ENCODE data around the gene TLE4. TPM values are rescaled to one million over a fixed set of nuclear protein-coding genes. Genes with fewer than 3 reads are reported as not detected.

TLE4 gene
- total RNA-seq, 2 experiments from 2014 or later = 125 to 136 TPM

DNA sequence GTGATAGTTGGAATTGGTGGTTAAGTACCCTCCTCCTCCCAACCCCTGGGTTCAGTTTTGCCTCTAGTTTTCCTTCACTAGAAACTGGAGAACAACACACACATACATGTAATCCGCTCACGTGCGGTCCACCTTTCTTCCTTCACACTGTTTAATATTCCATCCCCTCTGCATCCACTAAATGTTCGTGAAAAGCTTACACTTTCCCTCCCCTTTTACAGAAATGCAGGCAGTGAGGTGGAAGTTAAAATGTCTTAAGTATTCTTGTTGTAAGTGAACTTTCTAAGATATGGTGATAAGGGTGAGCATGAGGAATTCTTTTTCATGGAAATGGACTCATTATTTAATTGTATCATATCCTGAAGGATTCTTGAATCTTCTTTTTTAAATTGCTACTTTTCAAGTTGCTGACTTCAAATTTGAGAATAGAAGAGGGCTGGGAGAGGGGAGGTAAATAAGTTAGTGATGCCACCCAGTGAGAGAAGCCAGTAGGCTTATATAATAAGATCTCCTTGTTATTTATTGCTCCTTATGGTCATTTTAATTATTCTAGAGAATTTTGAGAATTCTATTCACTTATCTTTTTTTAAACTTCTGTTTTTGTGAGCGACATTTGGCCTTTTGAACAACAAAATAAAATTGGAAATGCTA lies 90.2 kb downstream of the TLE4 start:
- ATAC-seq (ENCODE audit: poor library complexity) = peak; percentile 34
- Mint-ChIP-seq H3K4me1 (ENCODE audit: low read depth) (peaks cover 73% of the 10 kb centered on the region), H3K27ac (peak overlapping the region; percentile 52), H3K27me3 (no peaks in the 10 kb centered on the region), H3K36me3 (ENCODE audit: low read depth) (peaks cover 45% of the 10 kb centered on the region), H3K9me3 (no peaks in the 10 kb centered on the region), H3K4me3 (peak overlapping the region; percentile 32)
- peaks cover 10% of the 10 kb centered on the region for H3K36me3 ChIP-seq (ENCODE audit: insufficient read depth, low read length)
- no peaks in the 10 kb centered on the region for H3K9me3 ChIP-seq (ENCODE audit: control insufficient read depth in 1 of 2, insufficient read depth in 1 of 2, low read length in 2 of 2)
- H3K27me3 ChIP-seq (ENCODE audit: control insufficient read depth in 1 of 2, insufficient read depth in 2 of 2, low read length in 2 of 2) = no peaks in the 10 kb centered on the region
- intact Hi-C loops (cut with DNase I, micrococcal nuclease) = loop anchor here in 1 of 2 experiments (5.0 kb wide), 2 partner anchors 35 to 90 kb away; partner anchors contain the start of gene TLE4
- no peak overlapping the region for H3K4me3 ChIP-seq (ENCODE audit: low read length)
- CTCF ChIA-PET = interaction anchor here (0.6 to 1.4 kb wide), 2 partner anchors 22 to 93 kb away, joined by 3 to 6 read pairs; no protein-coding TSS in a partner anchor
- POLR2A ChIA-PET = interaction anchor here (0.7 to 1.1 kb wide), 2 partner anchors 12 to 91 kb away, joined by 3 to 7 read pairs; partner anchors contain the start of gene TLE4
- no peak overlapping the region for H3K27ac ChIP-seq (ENCODE audit: low read depth in 1 of 2, low read length in 2 of 2)
- TF ChIP-seq CTCF (IDR thresholded peaks at IDR 0.05) = no peak
- H3K4me1 ChIP-seq (ENCODE audit: insufficient read depth, low read length) = peaks cover 11% of the 10 kb centered on the region
- no peak for DNase-seq

- H3K36me3 ChIP-seq (ENCODE audit: insufficient read depth, low read length) = peaks cover 5% of the 10 kb centered on the region
- Mint-ChIP-seq H3K36me3 (ENCODE audit: low read depth) (peaks cover 42% of the 10 kb centered on the region), H3K27me3 (no peaks in the 10 kb centered on the region), H3K27ac (peak overlapping the region; percentile 52), H3K4me1 (ENCODE audit: low read depth) (peaks cover 69% of the 10 kb centered on the region), H3K9me3 (no peaks in the 10 kb centered on the region), H3K4me3 (peak overlapping the region; percentile 32)
- H3K9me3 ChIP-seq (ENCODE audit: control insufficient read depth in 1 of 2, insufficient read depth in 1 of 2, low read length in 2 of 2) = no peaks in the 10 kb centered on the region
- POLR2A ChIA-PET = interaction anchor here (1.1 kb wide), 1 partner anchor 91 kb away, joined by 7 read pairs; the partner anchor contains the start of gene TLE4
- DNase-seq = peak in 3 of 14 experiments; percentile 20 to 42 (median 39)
- H3K27ac ChIP-seq (ENCODE audit: low read depth in 1 of 2, low read length in 2 of 2) = no peak overlapping the region
- TF ChIP-seq CTCF (IDR thresholded peaks at IDR 0.05) = no peak
- H3K4me1 ChIP-seq (ENCODE audit: insufficient read depth, low read length) = peaks cover 11% of the 10 kb centered on the region
- no peaks in the 10 kb centered on the region for H3K27me3 ChIP-seq (ENCODE audit: control insufficient read depth in 1 of 2, insufficient read depth in 2 of 2, low read length in 2 of 2)
- no peak overlapping the region for H3K4me3 ChIP-seq (ENCODE audit: low read length)
- intact Hi-C loops (cut with DNase I, micrococcal nuclease) = loop anchor here in 1 of 2 experiments (5.0 kb wide), 2 partner anchors 35 to 90 kb away; partner anchors contain the start of gene TLE4
- ATAC-seq (ENCODE audit: poor library complexity) = peak; percentile 58
- CTCF ChIA-PET = interaction anchor here (0.6 to 1.4 kb wide), 2 partner anchors 22 to 93 kb away, joined by 3 to 6 read pairs; no protein-coding TSS in a partner anchor
Measured at GRCh38 chr9:79662537-79662956, 90.8 kb downstream of the TLE4 start.

GRCh38 chr9:79663300-79663699 lies 91.5 kb downstream of the TLE4 start:
- POLR2A ChIA-PET = interaction anchor here (1.1 kb wide), 1 partner anchor 92 kb away, joined by 7 read pairs; the partner anchor contains the start of gene TLE4
- peaks cover 42% of the 10 kb centered on the region for H3K36me3 Mint-ChIP-seq (ENCODE audit: low read depth)

More at GRCh38 chr9:79663300-79663699, 91.5 kb downstream of the TLE4 start:
- CTCF ChIA-PET = no interaction called here
- TF ChIP-seq CTCF (IDR thresholded peaks at IDR 0.05) = no peak
- no peaks in the 10 kb centered on the region for H3K27me3 Mint-ChIP-seq
- no peaks in the 10 kb centered on the region for H3K9me3 Mint-ChIP-seq
- no peak overlapping the region for H3K27ac ChIP-seq (ENCODE audit: low read depth in 1 of 2, low read length in 2 of 2)
- no peak for ATAC-seq (ENCODE audit: poor library complexity)
- no peak overlapping the region for H3K4me3 Mint-ChIP-seq
- DNase-seq = no peak
- no peak overlapping the region for H3K4me3 ChIP-seq (ENCODE audit: low read length)
- no peaks in the 10 kb centered on the region for H3K27me3 ChIP-seq (ENCODE audit: control insufficient read depth in 1 of 2, insufficient read depth in 2 of 2, low read length in 2 of 2)
- H3K36me3 ChIP-seq (ENCODE audit: insufficient read depth, low read length) = peaks cover 3% of the 10 kb centered on the region
- intact Hi-C loops (cut with DNase I, micrococcal nuclease) = loop anchor here in 1 of 2 experiments (5.0 kb wide), 2 partner anchors 34 to 91 kb away; partner anchors contain the start of gene TLE4
- no peaks in the 10 kb centered on the region for H3K9me3 ChIP-seq (ENCODE audit: control insufficient read depth in 1 of 2, insufficient read depth in 1 of 2, low read length in 2 of 2)
- no peak overlapping the region for H3K27ac Mint-ChIP-seq
- peaks cover 71% of the 10 kb centered on the region for H3K4me1 Mint-ChIP-seq (ENCODE audit: low read depth)
- H3K4me1 ChIP-seq (ENCODE audit: insufficient read depth, low read length) = peaks cover 11% of the 10 kb centered on the region

Data from CD4-positive, alpha-beta T cell (primary cell).